ENCODE measurements around the gene KRTAP12-1.
"Not testable (repeated sequence)": the region's sequence is repeated elsewhere in the genome, so short reads cannot be mapped to it uniquely, and the experiment has no call there.

KRTAP12-1 gene

DNA sequence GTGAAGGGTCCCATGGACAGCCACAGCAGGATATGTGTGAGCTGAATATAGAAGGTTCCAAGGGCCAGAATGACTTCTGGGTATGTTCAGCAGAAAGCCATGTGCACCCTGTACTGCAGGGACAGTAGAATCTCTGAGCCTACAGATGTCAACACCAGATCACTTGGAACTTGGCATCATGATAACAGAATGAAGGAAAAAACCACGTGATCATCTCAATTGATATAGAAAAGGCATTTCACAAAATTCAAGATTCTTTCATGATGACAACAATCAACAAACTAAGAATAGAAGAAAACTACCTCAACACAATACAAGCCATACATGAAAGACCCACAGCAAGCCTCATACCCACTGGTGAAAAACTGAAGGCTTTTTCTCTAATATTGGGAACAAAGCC is 14.4 kb downstream of the KRTAP12-1 start:
- DNase-seq (ENCODE audit: low read depth), result no peak

GRCh38 chr21:44666401-44667320 is 15.3 kb downstream of the KRTAP12-1 start, which contains the start of gene KRTAP12-2:
KRTAP12-2 (minus strand) TSS chr21:44666927; CDS start chr21:44666886, 41 bp downstream.
- no peak for DNase-seq (ENCODE audit: low read depth)

- no peak for DNase-seq (ENCODE audit: low read depth)
These were observed 17.3 kb downstream of the KRTAP12-1 start for GRCh38 chr21:44664691-44665090.

GRCh38 chr21:44661567-44661966 is 20.4 kb downstream of the KRTAP12-1 start:
- not testable (repeated sequence) for DNase-seq (ENCODE audit: low read depth)

GRCh38 chr21:44658913-44659595 is 22.9 kb downstream of the KRTAP12-1 start:
- DNase-seq (ENCODE audit: low read depth), result no peak

- no peak for DNase-seq (ENCODE audit: low read depth)
These were observed 23.4 kb downstream of the KRTAP12-1 start for GRCh38 chr21:44658541-44658910.

DNA sequence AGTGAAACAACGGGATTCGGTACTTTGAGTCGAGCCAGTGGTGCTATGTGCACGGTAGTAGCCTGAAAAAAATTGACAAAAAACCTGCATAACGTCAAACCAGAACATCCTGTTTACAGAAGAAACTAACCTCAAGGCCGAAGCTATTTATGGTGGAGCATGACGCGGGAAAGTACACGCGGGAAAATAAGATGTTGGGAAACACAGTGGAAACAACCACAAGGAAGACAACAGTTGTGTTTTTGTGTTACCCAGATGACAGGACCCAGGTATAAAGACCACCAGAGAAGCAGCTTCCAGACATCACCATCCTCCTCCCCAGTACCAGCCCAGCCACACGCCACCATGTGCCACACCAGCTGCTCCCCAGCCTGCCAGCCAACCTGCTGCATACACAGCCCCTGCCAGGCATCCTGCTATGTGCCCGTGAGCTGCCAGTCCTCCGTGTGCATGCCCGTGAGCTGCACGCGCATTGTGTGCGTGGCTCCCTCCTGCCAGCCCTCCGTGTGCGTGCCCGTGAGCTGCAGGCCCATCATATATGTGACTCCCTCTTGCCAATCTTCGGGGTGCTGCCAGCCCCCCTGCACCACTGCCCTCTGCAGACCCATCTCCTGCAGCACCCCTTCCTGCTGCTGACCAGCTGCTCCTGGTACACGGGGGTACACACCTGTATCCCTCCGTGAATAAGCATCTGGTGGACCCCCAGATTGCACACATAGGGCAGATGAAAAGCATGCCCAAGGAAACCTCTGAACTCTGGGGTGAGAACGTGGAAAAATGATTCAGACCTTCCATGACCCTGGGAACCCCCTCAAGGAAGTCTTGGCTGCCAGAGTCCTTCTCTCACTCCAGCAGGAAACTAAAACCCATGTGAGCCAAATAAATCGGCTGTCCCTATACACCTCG is 24.1 kb downstream of the KRTAP12-1 start, which contains the start of gene KRTAP12-3:
Gene KRTAP12-3 (plus strand): TSS at position 298 of the 906 bp plus-strand sequence. CDS start 48 bp downstream, at position 346.
- no peak for DNase-seq (ENCODE audit: low read depth)

GRCh38 chr21:44656868-44657267 is 25.1 kb downstream of the KRTAP12-1 start:
- DNase-seq (ENCODE audit: low read depth), result no peak

- no peak for DNase-seq (ENCODE audit: low read depth)
These were observed 27.3 kb downstream of the KRTAP12-1 start, which contains the start of gene KRTAP12-4 for GRCh38 chr21:44654576-44655175. KRTAP12-4 (minus strand) TSS chr21:44654659; CDS start chr21:44654614, 45 bp downstream.

- DNase-seq (ENCODE audit: low read depth), result no peak
These were observed 28.0 kb downstream of the KRTAP12-1 start for GRCh38 chr21:44653656-44654575.

- no peak for DNase-seq (ENCODE audit: low read depth)
These were observed 28.8 kb downstream of the KRTAP12-1 start for GRCh38 chr21:44653123-44653522.

DNA sequence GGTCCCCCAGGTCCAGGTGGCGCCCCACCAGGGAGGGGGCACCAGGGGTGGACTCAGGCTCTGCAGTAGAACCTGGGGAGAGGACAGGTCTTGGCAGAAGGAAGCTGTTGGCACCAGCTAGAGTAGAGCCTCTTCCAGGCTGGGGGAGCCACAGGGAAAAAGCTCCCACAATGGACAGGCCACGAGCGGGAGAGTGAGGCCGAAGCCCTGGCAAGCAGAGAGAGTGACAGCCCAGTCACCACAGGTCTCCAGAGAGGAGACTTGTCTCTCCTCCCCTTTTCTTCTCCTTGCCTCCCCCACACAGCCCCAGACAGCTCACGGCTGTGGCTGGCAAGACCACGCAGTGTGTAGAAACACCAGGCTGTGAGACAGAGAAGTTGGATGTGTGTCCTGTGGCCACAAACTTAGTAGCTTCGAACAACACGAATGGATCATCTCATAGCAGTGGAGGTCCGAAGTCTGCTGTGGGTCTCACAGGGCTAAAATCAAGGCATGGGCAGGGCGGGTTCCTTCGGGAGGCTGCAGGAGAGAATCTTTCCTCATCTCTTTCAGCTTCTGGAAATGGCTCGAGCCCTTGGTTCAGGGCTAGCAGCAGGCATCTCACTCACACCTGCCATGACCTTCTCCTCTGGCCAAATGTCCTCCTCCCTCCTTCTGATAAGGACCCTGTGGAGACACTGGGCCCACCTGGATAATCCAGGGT is 30.8 kb downstream of the KRTAP12-1 start:
- no peak for DNase-seq (ENCODE audit: low read depth)

- DNase-seq (ENCODE audit: low read depth), result no peak
These were observed 31.5 kb downstream of the KRTAP12-1 start for GRCh38 chr21:44650265-44650972.

DNA sequence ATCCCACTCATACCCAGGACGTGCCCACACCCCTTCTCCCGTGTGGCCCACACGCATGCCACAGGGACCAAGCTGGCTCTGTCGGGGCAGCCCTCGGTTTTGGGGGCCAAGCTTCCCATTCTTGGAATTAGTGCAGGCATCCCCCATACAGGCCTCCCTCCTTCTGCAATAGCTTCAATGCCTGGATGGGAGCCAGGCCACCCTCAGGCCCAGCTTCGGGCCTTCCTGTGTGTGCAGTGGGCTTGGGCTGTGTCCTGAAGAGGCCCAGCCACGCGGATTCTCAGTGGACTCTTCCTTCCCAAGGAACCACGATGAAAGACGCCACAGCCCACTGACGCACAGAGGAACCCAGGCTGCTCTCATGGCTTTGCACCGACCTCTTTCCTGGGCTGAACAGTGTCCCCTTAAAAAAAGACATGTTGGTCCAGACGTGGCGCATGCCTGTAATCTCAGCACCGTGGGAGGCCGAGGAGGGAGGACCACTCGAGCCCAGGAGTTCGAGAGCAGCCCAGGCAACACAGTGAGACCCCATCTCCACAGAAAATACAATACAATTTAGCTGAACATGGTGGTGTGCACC is 32.4 kb downstream of the KRTAP12-1 start:
- no peak for DNase-seq (ENCODE audit: low read depth)

GRCh38 chr21:44648557-44649311 is 33.2 kb downstream of the KRTAP12-1 start:
- DNase-seq (ENCODE audit: low read depth), result no peak

DNA sequence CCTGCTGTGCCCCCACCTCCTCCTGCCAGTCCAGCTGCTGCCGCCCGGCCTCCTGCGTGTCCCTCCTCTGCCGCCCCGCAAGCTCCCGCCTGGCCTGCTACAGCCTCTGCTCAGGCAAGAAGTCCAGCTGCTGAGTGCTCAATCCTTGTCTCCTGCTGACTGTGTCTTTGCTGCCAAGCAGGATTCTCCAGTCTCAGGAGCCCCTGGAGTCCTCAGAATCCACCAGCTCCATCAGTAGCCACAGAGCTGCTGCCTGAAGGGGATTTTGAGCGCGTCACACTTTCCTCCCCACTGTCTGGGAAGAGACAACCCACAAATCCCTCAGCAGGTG is 34.8 kb downstream of the KRTAP12-1 start:
- DNase-seq (ENCODE audit: low read depth), result no peak

- DNase-seq (ENCODE audit: low read depth), result not testable (repeated sequence)
These were observed 35.4 kb downstream of the KRTAP12-1 start, which contains the start of gene KRTAP10-11 for GRCh38 chr21:44646366-44647221. KRTAP10-11 (plus strand) TSS chr21:44646414; CDS start chr21:44646459, 45 bp downstream.

Data from stimulated activated CD4-positive, alpha-beta T cell treated with anti-CD3 and anti-CD28 coated beads, Interleukin-2, amount 100 ng/mL, for 4 hours (primary cell).